Stimulated activated CD8-positive, alpha-beta memory T cell treated with anti-CD3 and anti-CD28 coated beads, Interleukin-15, amount 100 ng/mL, for 4 hours (primary cell): ENCODE measurements around the gene CFLAR.
"Not testable (repeated sequence)": the region's sequence is repeated elsewhere in the genome, so short reads cannot be mapped to it uniquely, and the experiment has no call there.

Experiments used
- DNase-seq, 2 donors: peaks; one replicate each; pipeline ENCODE4 v3.0.0-alpha.2; 2020; ENCODE audit warnings: low read depth in 2 of 2

CFLAR gene

DNA sequence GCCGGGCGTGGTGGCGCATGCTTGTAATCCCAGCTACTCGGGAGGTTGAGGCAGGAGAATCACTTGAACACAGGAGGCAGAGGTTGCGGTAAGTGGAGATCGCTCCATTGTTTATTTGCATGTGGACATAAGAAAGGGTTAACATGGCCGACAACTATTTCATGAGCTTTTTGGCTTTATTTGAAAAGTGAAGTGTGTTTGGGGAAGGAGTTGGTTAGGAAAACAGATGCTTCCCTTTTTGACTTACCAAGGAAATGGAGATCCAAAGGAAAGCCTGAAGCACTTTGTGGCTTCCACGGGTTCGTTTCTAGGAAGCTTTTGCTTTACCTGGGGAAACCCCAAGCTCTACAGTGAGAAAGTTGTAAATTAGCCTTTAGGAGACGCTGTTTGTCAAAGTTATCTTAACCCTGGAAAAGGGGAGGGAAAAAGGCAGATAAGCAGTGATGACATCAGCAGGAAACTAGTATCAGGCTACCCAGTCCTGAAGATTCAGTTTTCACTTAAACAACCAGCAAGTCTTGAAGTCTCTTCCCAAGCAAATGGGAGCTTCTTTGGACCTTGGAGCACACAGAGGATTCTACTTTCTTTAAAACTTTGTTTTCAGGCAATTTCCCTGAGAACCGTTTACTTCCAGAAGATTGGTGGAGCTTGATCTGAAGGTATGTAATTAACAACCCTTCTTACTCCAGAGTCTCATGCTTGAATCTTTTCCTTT, 66.8 kb downstream of the CFLAR start, which contains the start of gene CASP10:
Gene CASP10 (plus strand): TSS at position 492 of the 715 bp plus-strand sequence. CDS start 2,637 bp downstream, outside the sequence.
- DNase-seq = no peak

DNA sequence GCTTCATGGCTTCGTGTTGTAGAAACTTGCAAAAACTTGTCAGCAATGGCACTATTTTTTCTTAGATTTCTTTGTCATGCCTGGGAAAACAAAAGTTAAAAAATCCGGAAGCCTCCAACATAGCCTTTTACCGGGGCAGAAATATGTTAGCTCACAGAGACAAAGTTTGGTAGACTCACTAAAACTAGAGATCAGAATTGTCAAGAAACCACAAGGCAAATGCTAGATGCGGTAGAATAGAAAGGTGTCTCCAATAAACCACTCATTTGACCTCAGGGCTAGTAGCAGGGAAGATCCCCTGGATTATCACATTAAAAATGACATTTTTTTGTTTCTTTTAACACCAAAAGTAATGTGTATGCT, 67.4 kb downstream of the CFLAR start:
- DNase-seq = no peak

DNA sequence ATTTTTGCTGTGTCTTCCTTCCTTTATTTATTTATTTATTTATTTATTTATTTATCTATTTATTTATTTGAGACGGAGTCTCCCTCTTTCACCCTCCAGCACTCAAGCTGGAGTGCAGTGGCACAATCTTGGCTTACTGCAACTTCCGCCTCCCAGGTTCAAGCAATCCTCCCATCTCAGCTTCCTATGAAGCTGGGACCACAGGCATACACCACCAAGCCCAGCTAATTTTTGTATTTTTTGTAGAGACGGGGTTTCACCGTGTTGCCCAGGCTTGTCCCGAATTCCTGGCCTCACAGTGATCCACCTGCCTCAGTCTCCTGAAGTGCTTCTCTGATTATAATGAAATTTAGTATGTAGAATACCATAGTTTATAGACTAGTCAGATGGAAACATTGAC, 67.9 kb downstream of the CFLAR start:
- DNase-seq = not testable (repeated sequence)

DNA sequence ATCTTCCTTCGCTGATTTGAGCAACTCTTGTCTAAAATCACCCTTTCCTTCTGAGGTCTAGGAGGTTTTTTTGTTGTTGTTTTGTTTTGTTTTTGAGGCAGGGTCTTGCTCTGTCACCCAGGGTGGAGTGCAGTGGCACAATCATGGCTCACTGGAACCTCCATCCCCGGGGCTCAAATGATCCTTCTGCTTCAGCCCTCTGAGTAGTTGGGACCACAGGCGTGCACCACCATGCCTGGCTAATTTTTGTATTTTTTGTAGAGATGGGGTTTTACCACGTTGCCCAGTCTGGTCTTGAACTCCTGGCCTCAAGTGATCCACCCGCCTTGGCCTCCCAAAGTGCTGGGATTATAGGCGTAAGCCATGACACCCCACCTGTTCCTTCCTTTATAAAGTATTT, 68.3 kb downstream of the CFLAR start:
- not testable (repeated sequence) for DNase-seq

GRCh38 chr2:201185863-201186262, 69.9 kb downstream of the CFLAR start:
- DNase-seq = no peak

- no peak for DNase-seq
These were observed 71.0 kb downstream of the CFLAR start for GRCh38 chr2:201186982-201187381.

- DNase-seq = no peak
These were observed 72.5 kb downstream of the CFLAR start for GRCh38 chr2:201188449-201188848.

- DNase-seq = no peak
These were observed 75.3 kb downstream of the CFLAR start for GRCh38 chr2:201191132-201191875.

GRCh38 chr2:201194097-201194496, 78.1 kb downstream of the CFLAR start:
- no peak for DNase-seq

DNA sequence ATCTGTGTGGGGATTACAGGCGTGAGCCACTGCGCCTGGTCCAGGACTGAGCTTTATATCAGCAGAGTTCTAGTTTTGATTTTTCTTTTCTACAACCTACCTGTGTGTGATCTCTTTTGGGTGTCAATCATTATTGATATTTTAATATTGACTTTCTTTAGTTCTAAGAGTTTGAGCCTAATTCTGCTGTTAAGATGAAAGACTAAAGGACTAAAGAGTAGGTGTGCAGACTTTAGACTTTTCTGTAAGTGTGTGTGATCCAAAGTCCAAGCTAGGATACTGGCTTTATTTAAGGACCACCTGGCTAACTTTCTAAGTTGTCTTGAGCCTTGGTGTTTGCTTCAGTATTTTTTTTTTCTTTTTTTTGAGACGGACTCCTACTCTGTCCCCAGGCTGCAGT, 79.4 kb downstream of the CFLAR start:
- DNase-seq = no peak

- DNase-seq = no peak
These were observed 80.0 kb downstream of the CFLAR start for GRCh38 chr2:201196003-201196402.

GRCh38 chr2:201196803-201197202, 80.8 kb downstream of the CFLAR start:
- DNase-seq = no peak

GRCh38 chr2:201197781-201198180, 81.8 kb downstream of the CFLAR start:
- DNase-seq = no peak

DNA sequence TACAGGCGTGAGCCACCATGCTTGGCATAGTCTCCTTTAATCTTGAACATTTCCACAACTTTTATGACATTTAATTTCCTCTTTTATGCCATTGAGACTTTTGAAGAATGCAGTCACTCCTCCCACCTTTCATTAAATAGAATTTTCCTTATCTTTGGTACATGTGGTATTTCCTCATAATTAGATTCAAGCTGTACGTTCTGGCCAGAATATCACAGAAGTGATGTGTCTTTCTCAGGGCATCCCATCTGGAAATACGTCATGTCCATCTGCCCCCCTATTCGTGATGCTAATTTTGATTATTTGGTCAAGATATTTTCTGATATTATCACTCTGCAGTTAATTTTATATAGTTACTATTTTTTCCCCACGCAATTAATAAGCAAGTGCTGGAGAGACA, 83.9 kb downstream of the CFLAR start:
- DNase-seq = no peak

- no peak for DNase-seq
These were observed 84.4 kb downstream of the CFLAR start for GRCh38 chr2:201200345-201200744.

DNA sequence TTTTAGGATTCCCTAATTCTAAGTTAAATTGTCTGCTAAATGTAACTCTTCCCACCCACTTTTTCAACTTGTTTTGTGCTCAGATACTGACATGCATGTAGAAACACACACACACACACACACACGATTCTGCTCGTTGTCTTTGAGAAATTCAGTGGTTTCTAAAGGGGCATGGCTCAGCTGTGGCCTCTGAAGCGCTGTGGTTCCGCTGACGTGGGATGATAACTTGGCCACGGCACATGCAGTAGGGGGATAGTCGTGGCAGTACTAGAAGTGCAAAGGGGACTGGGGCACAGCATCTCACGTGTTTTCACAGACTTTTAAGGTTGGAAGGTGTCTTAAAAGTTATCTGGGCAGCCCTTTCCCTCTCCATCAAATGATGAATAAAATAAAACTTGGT, 85.4 kb downstream of the CFLAR start:
- no peak for DNase-seq

- DNase-seq = no peak
These were observed 88.1 kb downstream of the CFLAR start for GRCh38 chr2:201203916-201204654.

- DNase-seq = no peak
These were observed 88.9 kb downstream of the CFLAR start for GRCh38 chr2:201204655-201205514.

DNA sequence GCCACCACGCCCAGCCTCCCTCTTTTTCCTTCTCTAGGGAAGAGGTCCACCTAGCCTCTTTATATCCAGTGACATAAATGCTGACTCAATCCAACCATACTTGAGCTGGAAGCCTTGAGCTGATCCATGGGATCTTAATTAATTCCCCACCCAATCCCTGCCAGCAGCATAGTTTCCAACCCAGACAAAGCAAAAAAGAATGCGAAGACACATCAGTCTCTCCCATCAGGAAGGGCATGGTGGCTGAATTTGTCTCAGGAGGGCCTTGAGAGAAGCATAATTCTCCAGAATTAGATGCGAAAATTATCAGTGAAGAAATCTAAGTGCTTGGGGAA, 89.5 kb downstream of the CFLAR start:
- no peak for DNase-seq

DNA sequence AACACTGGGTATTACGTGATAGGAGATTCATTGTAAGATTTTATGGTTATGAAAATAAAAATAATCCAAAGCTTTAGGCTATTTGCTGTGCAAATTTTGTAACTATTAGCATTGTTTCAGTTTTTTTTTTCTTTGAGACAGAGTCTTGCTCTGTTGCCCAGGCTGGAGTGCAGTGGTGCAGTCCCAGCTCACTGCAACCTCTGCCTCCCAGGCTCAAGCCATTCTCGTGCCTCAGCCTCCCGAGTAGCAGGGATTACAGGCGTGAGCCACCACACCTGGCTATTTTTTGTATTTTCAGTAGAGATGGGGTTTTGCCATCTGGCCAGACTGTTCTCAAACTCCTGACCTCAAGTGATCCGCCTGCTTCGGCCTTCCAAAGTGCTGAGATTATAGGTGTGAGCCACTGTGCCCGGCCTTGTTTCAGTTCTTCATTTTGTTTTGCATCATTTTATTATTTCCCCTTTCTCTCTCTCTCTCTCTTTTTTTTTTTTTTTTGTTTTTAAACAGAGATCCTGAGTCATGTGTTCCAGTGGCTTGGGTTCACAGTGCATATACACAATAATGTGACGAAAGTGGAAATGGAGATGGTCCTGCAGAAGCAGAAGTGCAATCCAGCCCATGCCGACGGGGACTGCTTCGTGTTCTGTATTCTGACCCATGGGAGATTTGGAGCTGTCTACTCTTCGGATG, 92.7 kb downstream of the CFLAR start:
- DNase-seq = no peak

GRCh38 chr2:201215963-201216362, 100.0 kb downstream of the CFLAR start:
- no peak for DNase-seq
